UCSD-AML1 (cell line): ENCODE results near the gene NKTR.

ENCODE experiments used
- DNase-seq: peaks from one replicate; lab custom pipeline; 2025; ENCODE audit not compliant: unreplicated experiment; lab: John Stamatoyannopoulos, UW

Gene NKTR

DNA sequence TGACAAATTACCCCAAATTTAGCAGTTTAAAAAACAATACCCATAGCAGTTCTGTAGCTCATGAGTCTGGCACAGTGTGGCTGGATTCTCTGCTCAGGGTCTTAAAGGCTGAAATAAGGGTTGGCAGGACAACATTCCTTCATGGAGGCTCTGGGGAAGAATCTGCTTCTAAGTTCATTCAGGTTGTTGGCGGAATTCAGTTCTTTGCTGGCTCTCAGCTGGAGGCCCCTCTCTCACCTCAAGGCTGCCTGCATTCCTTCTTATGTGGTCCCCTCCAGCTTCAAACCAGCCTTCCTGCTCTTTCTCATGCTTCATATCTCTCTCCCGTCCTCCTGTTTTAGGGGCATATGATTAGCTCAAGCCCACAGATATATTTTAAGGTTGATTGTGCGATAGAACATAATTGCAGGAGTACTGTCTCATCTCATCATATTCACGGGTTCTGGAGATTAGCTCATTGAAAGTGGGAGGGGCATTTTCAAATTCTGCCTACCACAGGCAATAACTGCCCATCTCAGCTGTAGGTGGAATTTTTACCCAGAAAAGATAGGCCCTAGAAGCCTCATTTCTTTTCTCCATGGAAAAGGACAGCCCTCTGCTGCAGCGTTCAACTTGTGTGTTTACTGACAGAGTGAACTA, 47.5 kb downstream of the NKTR start:
- DNase-seq = no peak

DNA sequence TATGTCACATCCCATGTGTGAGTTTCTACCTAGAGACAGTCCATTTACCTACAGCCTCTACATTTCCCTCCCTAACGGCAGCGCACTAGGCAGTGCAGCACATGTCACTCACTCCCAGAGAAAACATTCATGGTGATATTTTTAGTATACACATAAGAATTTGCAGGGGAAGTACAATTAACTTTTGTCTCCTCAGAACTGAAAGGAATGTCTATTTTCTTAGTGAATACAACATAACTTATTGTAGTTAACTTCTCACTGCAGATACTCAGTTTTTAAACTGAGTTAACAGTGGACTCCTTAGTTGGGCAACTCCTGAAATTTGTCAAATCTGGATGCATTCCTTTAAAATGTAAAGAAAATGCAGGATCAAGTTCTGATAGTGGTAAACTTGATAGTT, 48.5 kb downstream of the NKTR start:
- DNase-seq = no peak

- no peak for DNase-seq
Measured at GRCh38 chr3:42649783-42650182, 49.3 kb downstream of the NKTR start.

DNA sequence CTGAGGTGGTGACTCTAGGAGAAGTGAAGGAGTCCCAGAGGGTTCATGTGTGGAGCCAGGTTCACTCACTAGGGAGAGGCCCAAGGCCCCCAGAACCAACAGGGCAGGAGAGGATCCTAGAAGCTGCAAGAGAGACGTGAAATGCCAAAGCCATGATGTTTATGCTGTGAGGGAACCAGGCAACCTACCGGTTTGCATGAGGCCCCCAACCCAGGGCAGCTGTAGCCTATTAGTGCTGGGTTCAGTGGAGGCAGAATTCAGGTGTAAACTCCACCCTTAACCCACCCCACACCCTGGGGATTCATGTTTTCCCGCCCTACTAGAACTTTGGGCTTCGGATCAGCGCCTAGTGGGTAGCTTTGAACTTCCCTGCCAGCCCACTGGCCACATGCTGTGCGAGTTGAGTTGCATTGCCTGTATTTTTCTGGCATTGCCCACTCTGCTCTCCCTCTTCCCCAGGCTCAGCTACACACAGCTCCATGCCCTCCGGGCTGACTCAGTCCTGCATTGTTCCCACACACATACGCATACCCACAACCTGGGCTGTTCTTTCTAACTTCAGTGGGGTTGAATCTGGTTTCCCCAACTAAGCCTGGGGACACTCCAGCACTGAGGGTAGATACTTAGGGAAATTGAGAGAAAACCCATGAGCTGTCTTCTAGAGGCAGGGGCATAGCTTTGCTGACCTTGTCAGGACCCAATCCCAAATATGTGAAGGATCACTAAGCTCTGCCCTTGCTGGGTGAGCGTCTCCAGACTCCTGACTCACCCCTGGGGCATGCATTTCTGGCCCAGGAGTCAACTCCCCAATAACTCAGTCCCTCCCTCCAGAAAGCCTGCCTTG, 51.0 kb downstream of the NKTR start:
- no peak for DNase-seq

DNA sequence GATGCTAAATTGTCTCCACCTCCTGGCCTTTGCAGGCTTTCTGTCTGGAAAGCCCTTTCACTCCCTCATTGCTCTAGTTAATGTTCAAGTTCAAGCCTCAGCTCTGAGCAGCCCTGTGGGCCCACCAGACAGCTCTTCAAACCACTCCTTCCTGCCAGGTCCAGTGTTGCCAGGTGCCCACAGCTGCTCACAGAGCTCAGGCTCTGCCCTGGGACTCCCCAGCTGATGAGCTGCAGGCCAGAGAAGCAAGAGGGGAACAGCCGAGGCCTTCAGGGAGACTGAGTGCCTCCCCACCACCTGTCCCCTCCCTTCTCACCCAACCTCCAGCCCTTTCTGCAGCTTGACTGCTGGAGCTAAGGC, 51.7 kb downstream of the NKTR start:
- DNase-seq = no peak

DNA sequence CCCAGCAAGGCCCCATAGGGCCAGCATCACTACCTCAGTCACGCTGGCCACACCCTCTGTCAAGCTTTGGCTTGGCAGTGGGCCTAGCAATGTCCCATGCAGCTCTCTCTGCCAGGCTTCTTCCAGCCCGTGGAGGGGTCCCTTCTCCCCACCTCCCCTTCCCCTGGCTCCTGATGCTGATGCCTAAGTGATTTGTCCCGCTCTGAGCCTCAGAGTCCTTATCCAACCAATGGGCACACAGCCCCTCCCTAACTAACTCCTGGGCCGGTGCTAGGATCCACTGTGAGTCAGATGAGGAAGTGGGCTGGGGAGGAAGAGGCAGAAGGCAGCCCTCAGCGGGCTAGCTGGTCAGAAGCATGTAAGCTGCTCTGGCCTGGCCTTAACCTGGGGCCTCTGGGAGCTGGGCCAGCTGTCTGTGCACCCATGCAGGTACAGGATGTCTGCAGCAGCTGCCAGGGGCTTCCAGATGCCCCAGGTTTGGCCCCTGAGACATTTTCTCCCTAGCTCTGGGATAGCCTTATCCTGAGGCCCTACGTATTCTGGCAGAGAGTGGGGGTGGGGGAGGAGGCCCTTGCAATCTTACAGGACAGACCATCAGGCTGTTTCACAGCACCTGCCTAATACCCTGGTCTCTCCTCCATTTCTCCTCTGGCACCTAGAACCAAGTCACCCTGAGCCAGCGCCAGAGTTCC, 52.3 kb downstream of the NKTR start:
- DNase-seq = peak; percentile 71

DNA sequence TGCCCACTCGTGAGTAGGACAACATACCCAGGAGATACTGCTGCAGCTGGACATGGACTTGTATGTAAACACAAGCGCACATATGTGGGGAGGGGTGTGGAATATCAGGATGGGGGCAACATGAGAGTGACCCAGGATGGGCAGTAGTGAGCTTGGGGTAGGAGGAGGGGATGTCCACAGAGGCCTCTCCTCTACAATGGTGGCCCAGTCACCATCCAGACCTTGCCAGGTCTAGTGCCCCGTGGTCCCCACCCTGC, 52.7 kb downstream of the NKTR start:
- DNase-seq = no peak

- peak; percentile 67 for DNase-seq
Measured at GRCh38 chr3:42653560-42654330, 53.3 kb downstream of the NKTR start, which contains the start of gene ZBTB47. Gene ZBTB47 (plus strand): TSS chr3:42653697. CDS start chr3:42658356, 4,659 bp downstream.

DNA sequence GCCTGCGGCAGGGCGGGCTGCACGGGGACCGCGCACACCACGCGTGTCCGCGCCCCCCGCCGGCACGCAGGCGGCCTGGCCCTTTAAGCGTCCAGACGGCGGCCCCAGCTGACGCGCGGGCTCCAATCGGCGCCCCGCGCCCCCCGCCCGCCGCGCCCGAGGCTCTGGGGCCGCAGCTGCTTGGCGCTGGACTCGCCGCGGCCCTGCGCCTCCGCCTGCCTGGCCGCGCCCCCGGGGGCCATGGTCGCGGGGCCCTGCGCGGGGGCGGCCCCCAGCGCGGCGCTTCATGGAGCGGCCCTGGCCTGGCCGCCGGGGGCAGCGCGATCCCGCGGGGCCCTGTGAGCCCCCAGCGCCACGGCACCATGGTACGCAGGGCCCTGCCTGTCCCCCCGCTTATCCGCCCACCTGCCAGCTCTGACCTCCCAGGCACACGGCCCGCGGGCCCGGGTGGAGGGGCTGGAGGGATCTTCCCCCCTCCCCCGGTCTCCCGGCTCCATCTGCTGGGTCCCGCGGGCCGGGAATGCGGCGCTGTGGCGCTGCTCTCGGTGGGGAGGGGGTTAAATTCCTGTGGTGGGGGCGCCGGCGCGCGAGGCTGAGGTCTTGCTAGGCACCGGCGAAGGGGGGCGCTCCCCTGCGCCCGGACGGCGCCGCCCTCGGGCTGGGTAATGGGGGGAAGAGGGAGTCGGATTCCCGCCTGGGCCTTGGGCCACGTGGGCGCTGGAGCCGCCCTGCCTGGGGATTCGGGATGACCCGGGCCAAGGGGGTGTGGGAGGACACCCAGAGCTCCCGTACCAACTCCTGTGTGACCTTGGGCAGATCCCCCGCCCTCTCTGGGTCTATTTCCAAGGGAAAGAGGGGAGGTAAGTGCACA, 54.1 kb downstream of the NKTR start:
- peak; percentile 67 for DNase-seq

- no peak for DNase-seq
Measured at GRCh38 chr3:42655331-42655888, 54.9 kb downstream of the NKTR start.

DNA sequence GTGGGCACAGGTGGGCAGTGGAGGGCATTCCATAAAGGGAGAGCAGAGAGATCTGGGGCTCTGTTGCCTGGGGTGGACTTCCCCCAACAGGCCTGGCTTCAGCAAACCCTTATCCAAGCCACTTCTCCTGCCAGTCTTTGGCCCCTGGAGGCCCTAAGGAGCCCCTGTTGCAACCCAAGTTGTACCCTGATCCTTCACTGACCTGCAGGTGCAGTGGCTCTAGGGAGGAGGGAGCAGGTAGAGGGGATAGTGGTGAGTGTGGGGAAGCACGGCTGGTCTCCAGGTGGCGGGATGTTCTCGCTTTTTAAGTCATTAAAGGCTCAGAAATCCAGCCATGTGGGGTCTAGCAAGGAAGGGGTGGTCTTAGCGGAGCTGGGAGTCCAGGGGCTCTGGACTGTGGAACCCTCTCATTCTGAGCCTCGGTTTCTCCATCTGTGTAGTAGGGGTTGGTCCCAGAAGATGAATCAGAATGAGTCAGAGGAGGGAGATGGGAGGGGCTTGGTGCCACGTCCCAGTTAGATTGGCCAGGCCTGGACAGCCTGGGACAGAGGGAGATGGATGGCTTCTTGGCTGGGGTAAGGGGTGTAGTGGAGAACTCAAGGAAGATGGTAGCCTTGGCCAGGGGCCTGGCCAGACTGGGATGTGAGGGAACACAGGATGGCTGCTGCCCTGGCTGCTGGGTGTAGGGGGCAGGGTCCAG, 55.6 kb downstream of the NKTR start:
- no peak for DNase-seq

GRCh38 chr3:42656680-42657610, 56.5 kb downstream of the NKTR start:
- no peak for DNase-seq

- DNase-seq = no peak
Measured at GRCh38 chr3:42657675-42658074, 57.2 kb downstream of the NKTR start.

DNA sequence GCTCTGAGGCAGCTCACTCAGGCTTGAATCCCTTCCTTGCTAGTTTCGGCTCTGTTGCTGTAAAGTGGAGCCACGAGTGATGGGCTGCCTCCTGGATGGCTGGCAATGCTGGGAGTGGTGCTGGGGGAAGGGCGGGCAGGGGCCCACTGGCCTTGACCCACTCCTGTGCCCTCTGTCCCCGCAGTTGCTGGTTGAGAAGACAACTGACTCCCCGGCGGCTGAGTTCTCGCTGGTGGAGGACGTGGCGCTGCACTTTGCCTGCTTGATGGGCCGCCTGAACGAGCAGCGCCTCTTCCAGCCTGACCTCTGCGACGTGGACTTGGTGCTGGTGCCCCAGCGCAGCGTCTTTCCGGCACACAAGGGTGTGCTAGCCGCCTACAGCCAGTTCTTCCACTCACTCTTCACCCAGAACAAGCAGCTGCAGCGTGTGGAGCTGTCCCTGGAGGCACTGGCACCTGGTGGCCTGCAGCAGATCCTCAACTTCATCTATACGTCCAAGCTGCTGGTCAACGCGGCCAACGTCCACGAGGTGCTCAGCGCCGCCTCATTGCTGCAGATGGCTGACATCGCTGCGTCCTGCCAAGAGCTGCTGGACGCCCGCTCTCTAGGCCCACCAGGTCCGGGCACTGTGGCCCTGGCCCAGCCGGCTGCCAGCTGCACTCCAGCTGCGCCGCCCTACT, 57.7 kb downstream of the NKTR start:
- DNase-seq = no peak

- DNase-seq = no peak
Measured at GRCh38 chr3:42658771-42659390, 58.4 kb downstream of the NKTR start.

DNA sequence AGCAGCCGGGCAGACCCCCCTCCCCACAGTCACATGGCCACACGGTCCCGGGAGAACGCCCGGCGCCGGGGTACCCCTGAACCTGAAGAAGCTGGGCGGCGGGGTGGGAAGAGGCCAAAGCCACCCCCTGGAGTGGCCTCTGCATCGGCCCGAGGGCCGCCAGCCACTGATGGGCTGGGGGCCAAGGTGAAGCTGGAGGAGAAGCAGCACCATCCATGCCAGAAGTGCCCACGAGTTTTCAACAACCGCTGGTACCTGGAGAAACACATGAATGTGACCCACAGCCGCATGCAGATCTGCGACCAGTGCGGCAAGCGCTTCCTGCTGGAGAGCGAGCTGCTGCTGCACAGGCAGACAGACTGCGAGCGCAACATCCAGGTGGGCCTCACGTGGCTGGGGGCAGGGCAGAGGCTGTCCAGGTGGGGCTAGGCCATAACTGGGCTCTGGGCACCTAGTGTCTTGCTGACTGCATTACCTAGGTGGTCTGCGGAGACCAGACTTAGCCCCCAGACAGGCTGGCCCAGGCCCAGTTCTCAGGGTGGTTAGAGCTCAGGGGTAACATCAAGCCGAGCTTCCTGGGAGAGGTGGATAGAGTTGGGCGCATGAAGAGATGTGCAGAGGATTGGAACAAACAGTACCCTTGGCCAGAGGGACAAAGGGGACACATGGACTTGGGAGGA, 59.1 kb downstream of the NKTR start:
- DNase-seq = no peak

DNA sequence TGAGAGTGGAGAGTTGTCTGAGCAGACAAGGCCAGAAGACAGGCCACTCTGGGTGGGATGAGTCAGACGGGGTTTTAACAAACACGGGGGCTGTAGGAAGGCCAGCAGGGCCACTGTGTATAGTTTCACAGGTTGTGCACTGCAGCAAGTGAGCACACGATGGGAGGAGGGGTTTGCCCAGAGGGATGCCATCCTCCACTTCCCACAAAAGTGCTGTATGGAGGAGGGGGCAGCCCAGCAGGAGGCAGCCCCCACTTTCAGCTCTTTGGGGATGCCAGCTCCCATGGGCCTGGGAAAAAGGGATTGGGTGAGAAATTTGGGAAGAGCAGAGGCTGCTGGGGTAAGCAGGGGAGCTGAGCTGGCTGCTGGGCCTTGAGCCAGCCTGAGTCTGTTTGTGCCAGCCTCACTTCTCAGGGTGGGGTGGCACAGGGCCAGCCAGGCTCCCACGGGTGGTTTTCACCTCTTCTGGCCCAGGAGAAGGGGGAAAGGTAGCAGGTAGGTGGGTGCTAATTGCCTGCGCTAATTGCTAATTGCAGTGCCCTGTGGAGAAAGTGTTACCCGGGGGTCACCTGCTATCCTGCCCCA, 59.7 kb downstream of the NKTR start:
- DNase-seq = no peak
